PFSK-1 (cell line): ENCODE measurements around the gene GRIFIN.

Source experiments
- FOXP2 ChIP-seq: optimal IDR thresholded peaks from 2 replicates; pipeline ENCODE3; 2011; ENCODE audit warnings: borderline replicate concordance, control low read depth, inconsistent platforms; ENCODE audit not compliant: insufficient read depth; ENCODE audit errors: extremely low read length, extremely low read depth
- POLR2AphosphoS5 ChIP-seq: IDR thresholded peaks from 2 replicates; pipeline ENCODE4 v1.6.1; 2012; ENCODE audit warnings: low read depth, mild to moderate bottlenecking, control low read depth, low read length, moderate library complexity
- REST ChIP-seq, 2 experiments: IDR thresholded peaks; 2 replicates each; pipeline versions ENCODE4 v1.6.1 to v1.8.0; 2011 to 2012; ENCODE audit warnings: low read depth in 2 of 2, low read length in 2 of 2, control low read depth in 1 of 2, inconsistent platforms in 1 of 2, mild to moderate bottlenecking in 1 of 2, moderate library complexity in 1 of 2; ENCODE audit not compliant: insufficient read depth in 1 of 2
- SIN3A ChIP-seq: IDR thresholded peaks from 2 replicates; pipeline ENCODE4 v1.6.1; 2012; ENCODE audit warnings: mild to moderate bottlenecking, low read length, moderate library complexity, borderline replicate concordance; ENCODE audit not compliant: insufficient read depth
- TAF1 ChIP-seq: IDR thresholded peaks from 2 replicates; pipeline ENCODE4 v1.6.1; 2012; ENCODE audit warnings: low read length, control low read depth, borderline replicate concordance; ENCODE audit not compliant: insufficient read depth

Gene GRIFIN

GRCh38 chr7:2433713-2434550, 42.3 kb downstream of the GRIFIN start:
- TF ChIP-seq REST (IDR thresholded peaks at IDR 0.05; ENCODE audit: insufficient read depth in 1 of 2, low read depth in 2 of 2, low read length in 2 of 2) = no peak
- TF ChIP-seq TAF1 = no peak
- no peak for TF ChIP-seq SIN3A
- TF ChIP-seq FOXP2 = no peak
- TF ChIP-seq POLR2AphosphoS5 = no peak

- no peak for TF ChIP-seq REST (IDR thresholded peaks at IDR 0.05; ENCODE audit: insufficient read depth in 1 of 2, low read depth in 2 of 2, low read length in 2 of 2)
Measured at GRCh38 chr7:2432910-2433712, 43.1 kb downstream of the GRIFIN start.

GRCh38 chr7:2431260-2431867, 44.8 kb downstream of the GRIFIN start:
- TF ChIP-seq TAF1 = no peak
- TF ChIP-seq REST (IDR thresholded peaks at IDR 0.05; ENCODE audit: insufficient read depth in 1 of 2, low read depth in 2 of 2, low read length in 2 of 2) = no peak
- TF ChIP-seq POLR2AphosphoS5 = no peak
- TF ChIP-seq SIN3A = no peak
- TF ChIP-seq FOXP2 = no peak

- no peak for TF ChIP-seq FOXP2
- no peak for TF ChIP-seq SIN3A
- TF ChIP-seq POLR2AphosphoS5 = no peak
- TF ChIP-seq TAF1 = no peak
Measured at GRCh38 chr7:2425749-2426148, 50.4 kb downstream of the GRIFIN start.
